ENCODE data around the gene UBTD2.

UBTD2 gene

GRCh38 chr5:172223901-172224873 is 59.4 kb downstream of the UBTD2 start:
- POLR2A ChIA-PET = interaction anchor here (0.6 kb wide), 1 partner anchor 113 kb away, joined by 3 read pairs; no protein-coding TSS in a partner anchor

DNA sequence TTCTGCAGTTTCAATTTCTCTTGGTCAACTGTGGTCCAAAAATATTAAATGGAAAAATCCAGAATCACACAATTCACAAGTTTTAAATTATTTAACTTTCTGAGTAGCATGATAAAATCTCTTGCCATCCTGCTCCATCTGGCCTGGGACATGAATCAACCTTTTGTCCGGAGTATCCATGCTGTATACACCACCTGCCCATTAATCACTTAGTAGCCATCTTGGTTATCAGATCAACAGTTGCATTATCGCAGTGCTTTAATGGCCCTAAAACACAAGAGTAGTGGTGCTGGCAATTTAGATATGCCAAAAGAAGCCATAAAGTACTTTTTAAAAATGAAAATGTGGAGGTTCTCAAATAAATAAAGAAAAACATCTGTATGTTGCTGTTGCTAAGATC is 64.3 kb downstream of the UBTD2 start:
- ChIA-PET CTCF (no interaction called here), POLR2A (no interaction called here)
- TF ChIP-seq CTCF (IDR thresholded peaks at IDR 0.05; ENCODE audit: control extremely low read depth, extremely low read depth, low read depth, missing control alignments) = no peak
- no peak for DNase-seq (ENCODE audit: extremely low spot score)

More at GRCh38 chr5:172223901-172224873, 59.4 kb downstream of the UBTD2 start:
- CTCF ChIA-PET = interaction anchor here (1.0 to 3.0 kb wide), 7 partner anchors 13 to 118 kb away, joined by 3 to 17 read pairs (median 3); partner anchors contain the start of genes STK10 and UBTD2
- no peak for TF ChIP-seq CTCF (IDR thresholded peaks at IDR 0.05; ENCODE audit: control extremely low read depth, extremely low read depth, low read depth, missing control alignments)
- peak; percentile 45 for DNase-seq (ENCODE audit: extremely low spot score)

DNA sequence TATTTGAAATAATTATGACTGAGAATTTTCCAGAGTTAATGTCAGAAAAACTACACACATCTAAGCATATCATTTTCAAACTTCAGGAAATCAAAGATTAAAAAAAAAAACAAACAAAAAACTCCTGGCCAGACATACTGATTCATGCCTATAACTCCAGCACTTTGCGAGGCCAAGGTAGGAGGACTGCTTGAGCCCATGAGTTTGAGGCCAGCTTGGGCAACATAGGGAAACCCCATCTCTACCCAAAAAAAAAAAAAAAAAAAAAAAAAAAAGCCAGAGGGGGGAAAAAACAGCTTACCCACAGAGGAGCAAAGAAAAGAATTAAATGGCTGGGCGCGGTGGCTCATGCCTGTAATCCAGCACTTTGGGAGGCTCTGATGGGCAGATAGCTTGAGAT is 67.2 kb downstream of the UBTD2 start:
- ChIA-PET CTCF (no interaction called here), POLR2A (interaction anchor here (0.6 kb wide), 1 partner anchor 60 kb away, joined by 3 read pairs; no protein-coding TSS in a partner anchor)
- TF ChIP-seq CTCF (IDR thresholded peaks at IDR 0.05; ENCODE audit: control extremely low read depth, extremely low read depth, low read depth, missing control alignments) = no peak
- DNase-seq (ENCODE audit: extremely low spot score) = no peak

DNA sequence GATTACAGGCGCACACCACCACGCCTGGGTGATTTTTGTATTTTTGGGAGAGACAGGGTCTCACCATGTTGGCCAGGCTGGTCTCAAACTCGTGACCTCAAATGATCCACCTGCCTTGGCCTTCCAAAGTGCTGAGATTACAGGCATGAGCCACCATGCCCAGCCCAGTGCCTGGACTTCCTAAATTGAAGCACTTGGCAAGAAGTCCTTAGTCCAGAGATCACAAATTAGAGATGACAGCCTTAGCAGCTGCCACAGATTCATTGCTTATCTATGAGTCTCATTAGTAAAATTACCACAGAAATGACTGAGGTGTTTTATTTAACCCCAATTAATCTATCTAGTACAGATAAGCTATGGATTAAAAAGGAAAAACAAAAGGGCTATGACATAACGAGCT is 70.4 kb downstream of the UBTD2 start:
- ChIA-PET POLR2A (no interaction called here), CTCF (interaction anchor here (0.9 to 1.7 kb wide), 6 partner anchors 9 to 70 kb away, joined by 3 to 5 read pairs (median 4); partner anchors contain the start of gene EFCAB9)
- no peak for TF ChIP-seq CTCF (IDR thresholded peaks at IDR 0.05; ENCODE audit: control extremely low read depth, extremely low read depth, low read depth, missing control alignments)
- DNase-seq (ENCODE audit: extremely low spot score) = no peak

- ChIA-PET CTCF (interaction anchor here (0.9 to 2.0 kb wide), 6 partner anchors 8 to 72 kb away, joined by 3 to 9 read pairs (median 4); partner anchors contain the start of genes STK10 and UBTD2), POLR2A (no interaction called here)
- no peak for DNase-seq (ENCODE audit: extremely low spot score)
- no peak for TF ChIP-seq CTCF (IDR thresholded peaks at IDR 0.05; ENCODE audit: control extremely low read depth, extremely low read depth, low read depth, missing control alignments)
Measured at GRCh38 chr5:172211676-172212075, 71.9 kb downstream of the UBTD2 start.

DNA sequence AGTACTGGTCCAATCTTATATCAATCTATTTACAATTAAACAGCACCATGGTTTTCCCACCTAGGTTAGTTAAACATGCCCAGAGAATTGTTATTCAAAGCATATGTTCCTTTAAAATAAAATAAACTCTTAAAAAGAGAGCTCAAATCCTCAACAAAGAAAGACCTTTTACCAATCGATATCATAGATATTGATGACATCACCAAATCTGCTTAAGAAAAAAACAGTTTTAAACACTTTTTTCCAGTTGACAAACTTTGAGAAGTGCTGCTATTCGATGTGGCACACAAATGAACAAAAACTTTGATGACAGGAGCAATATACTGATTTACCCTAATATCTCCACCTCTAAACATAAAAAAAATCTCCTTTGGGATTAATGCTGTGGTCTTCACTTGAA is 73.8 kb downstream of the UBTD2 start:
- POLR2A ChIA-PET = no interaction called here
- no peak for DNase-seq (ENCODE audit: extremely low spot score)
- no peak for TF ChIP-seq CTCF (IDR thresholded peaks at IDR 0.05; ENCODE audit: control extremely low read depth, extremely low read depth, low read depth, missing control alignments)
- CTCF ChIA-PET = interaction anchor here (1.0 kb wide), 2 partner anchors 12 to 20 kb away, joined by 3 to 4 read pairs; no protein-coding TSS in a partner anchor

Data from GM10248 (cell line).